GM18502 (cell line): ENCODE results near the gene ANAPC1.
"Not testable (repeated sequence)": the region's sequence is repeated elsewhere in the genome, so short reads cannot be mapped to it uniquely, and the experiment has no call there.

ENCODE experiments used
- ATAC-seq: cut with Tn5 transposase; IDR thresholded peaks from one replicate; pipeline ENCODE4 v1.9.1; 2021; ENCODE audit warnings: mild to moderate bottlenecking; ENCODE audit not compliant: unreplicated experiment, poor library complexity

ANAPC1 gene

GRCh38 chr2:111741517-111741916 lies 142.5 kb downstream of the ANAPC1 start:
- not testable (repeated sequence) for ATAC-seq

DNA sequence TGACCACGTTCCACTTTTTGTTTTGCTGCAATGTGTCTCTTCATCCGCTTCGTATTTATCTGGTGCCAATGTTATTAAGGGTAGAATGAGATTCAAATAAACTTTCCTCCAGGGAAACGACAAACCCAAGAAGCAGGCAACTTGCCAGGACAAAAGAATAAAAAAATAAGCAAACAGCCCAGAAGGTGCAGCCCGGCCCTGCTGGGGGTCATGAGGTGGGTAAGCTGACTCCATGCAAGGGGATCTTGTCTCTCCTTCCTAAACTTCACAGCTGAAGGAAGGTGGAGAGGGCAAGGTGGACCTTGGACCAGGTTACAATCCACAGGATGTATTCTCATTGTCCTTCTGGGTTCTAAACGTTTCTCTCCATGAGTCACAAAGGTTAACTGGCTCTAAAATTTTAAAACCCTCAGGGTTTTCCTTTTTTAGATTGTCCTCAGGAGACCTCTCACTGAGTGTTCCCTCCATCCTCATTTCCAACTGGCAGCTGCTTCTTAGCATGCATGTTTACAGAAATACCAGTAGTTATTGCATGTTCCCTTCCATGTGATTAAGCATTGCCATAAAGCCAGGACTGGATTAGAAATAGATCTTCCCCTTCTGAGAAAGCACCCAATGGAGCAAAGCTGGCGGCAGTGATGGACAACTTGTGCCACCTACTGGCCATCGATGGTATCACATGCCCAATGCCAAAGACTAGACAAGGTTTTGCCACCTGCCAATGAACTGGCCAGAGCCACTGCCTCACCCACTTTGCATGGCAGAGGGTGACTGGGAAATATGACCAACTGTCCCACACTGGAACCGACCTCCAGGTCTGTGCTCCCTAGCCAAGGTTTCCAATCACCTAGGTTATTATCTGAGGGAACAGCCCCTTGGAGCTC lies 147.9 kb downstream of the ANAPC1 start:
- ATAC-seq, result not testable (repeated sequence)

DNA sequence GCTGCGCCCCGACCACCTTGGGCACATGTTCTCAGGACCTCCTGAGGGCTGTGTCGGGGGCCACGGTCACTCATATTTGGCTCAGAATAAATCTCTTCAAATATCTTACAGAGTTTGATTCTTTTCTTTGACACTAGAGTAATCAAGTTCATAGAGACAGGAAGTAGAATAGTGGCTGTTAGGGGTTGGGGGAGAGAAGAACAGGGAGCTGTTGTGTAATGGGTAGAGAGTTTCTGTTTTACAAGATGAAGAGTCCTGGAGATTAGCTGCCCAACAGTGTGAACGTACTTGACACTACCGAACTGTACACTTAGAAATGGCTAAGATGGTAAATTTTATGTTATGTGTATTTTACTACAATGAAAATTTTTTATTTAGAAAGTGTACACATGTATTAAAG lies 148.6 kb downstream of the ANAPC1 start:
- not testable (repeated sequence) for ATAC-seq

DNA sequence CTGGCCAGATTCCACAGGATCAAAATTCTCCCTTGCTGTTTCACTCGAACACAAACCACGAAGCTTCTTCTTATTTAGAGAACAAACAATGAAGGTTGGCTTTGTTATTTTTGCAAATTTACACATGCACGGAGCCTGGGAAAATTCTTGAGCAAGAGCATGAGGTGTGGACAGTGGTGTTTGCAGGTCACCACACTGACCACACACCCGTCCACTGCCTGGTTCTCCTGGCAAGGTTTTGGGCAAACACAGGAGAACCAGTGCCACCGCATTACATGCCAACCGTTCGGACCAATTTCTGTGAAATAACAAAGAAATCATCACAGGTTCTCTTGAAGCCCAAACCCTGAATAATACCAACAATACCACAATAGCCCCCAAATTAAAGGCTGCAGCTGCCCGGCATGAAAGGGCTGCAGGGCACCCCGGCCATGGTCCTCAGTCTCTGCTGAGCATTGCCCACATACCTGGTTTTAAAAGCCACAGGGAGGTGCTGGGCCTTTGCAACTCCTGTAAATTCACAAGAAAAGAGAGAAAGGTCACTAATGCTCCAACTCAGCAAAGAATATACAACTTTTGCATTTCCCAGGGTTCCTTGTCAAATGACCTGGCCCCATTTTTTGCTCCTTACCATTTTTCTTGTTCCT lies 154.1 kb downstream of the ANAPC1 start:
- not testable (repeated sequence) for ATAC-seq

- not testable (repeated sequence) for ATAC-seq
Measured at GRCh38 chr2:111727611-111728110, 156.3 kb downstream of the ANAPC1 start.

GRCh38 chr2:111725742-111726141 lies 158.3 kb downstream of the ANAPC1 start:
- ATAC-seq, result peak; percentile 53

- ATAC-seq, result not testable (repeated sequence)
Measured at GRCh38 chr2:111719610-111720009, 164.4 kb downstream of the ANAPC1 start.
